NCI-H2171 treated with DMSO at 0.1 percent for 48 hours (cell line): ENCODE results near the gene ZBTB49.
"Not testable (repeated sequence)": the region's sequence is repeated elsewhere in the genome, so short reads cannot be mapped to it uniquely, and the experiment has no call there.

ENCODE experiments used
- DNase-seq: peaks from one replicate; lab custom pipeline; 2025; lab: John Stamatoyannopoulos, UW

Gene ZBTB49

DNA sequence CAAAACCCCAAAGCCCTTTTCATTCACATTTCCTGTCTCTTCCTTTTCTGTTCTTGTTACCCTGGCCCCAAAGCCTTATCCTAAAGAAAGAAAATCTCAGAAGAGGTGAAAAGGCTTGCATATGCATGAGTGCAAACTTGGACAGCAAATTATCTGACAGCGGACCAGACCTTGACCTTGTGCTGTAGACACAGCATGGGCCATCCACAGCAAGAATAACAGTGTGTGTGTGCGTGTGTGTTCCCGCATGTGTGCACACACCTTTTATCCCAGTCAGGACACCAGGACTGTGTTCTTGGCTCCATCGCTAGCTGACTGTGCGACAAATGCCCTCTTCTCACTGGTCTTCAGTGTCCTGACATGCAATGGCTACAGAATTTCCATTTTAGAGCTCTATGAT lies 35.3 kb downstream of the ZBTB49 start:
- DNase-seq: no peak

GRCh38 chr4:4326166-4326565 lies 36.1 kb downstream of the ZBTB49 start:
- DNase-seq: no peak

DNA sequence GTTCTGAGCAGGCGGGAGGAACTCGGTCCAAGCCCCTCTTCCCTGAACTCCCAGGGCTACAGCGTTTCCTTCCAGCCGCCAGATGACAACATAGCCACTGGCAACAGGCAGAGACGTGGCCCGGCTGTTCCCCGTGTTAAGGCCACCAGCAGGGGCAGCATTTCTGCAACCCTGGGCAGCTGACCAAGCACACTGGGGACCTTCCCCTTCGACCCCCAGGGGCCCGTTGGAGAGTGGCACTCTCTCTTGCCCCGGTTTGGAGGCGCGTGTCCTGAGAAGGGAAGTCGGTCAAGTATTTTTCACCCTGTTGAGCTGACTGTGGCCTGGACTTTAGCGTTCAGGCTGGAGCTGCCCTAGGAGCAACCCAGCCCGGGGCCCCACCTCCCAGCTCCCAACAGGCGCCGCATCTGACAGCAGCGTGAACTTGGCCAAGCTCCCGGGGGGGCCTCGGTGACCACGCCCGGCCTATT lies 37.6 kb downstream of the ZBTB49 start:
- no peak for DNase-seq

GRCh38 chr4:4328206-4328605 lies 38.2 kb downstream of the ZBTB49 start:
- no peak for DNase-seq

GRCh38 chr4:4328840-4329239 lies 38.8 kb downstream of the ZBTB49 start:
- no peak for DNase-seq

GRCh38 chr4:4329496-4329895 lies 39.4 kb downstream of the ZBTB49 start:
- DNase-seq: no peak

- no peak for DNase-seq
Observed at GRCh38 chr4:4330794-4331193, 40.7 kb downstream of the ZBTB49 start.

DNA sequence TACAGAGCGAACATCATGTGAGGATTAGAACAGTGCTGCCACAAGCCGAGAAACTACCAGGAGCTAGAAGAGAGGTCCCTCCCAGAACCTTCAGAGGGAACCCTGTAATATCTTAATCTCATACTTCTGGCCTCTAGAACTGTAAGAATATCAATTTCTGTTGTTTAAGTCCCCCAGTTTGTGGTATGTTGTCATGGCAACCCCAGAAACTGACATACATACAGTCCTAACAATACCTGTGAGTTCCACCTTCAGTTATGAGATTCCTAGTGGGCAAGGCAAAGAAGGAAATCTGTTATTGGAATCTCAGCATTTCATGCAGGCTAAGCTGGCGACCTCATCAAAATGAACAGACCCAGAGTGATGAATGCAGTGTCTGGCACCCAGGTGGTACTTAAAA lies 42.5 kb downstream of the ZBTB49 start:
- DNase-seq: no peak

- DNase-seq: no peak
Observed at GRCh38 chr4:4333265-4333706, 43.2 kb downstream of the ZBTB49 start.

DNA sequence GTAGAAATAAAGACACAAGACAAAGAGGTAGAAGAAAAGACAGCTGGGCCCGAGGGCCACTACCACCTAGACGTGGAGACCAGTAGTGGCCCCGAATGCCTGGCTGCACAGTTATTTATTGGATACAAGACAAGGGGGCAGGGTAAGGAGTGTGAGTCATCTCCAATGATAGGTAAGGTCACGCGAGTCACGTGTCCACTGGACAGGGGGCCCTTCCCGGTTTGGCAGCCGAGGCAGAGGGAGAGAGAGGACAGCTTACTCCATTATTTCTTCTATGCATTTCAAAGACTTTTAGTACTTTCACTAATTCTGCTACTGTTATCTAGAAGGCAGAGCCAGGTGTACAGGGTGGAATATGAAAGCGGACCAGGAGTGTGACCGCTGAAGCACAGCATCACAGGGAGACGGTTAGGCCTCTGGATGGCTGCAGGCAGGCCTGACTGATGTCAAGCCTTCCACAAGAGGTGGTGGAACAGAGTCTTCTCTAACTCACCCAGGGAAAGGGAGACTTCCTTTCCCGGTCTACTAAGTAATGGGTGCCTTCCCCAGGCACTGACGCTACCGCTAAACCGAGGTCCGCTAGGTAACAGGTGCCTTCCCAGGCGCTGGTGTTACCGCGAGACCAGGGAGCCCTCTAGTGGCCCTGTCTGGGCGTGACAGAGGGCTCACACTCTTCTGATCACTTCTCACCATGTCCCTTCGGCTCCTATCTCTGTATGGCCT lies 44.9 kb downstream of the ZBTB49 start:
- DNase-seq: peak; percentile 38

DNA sequence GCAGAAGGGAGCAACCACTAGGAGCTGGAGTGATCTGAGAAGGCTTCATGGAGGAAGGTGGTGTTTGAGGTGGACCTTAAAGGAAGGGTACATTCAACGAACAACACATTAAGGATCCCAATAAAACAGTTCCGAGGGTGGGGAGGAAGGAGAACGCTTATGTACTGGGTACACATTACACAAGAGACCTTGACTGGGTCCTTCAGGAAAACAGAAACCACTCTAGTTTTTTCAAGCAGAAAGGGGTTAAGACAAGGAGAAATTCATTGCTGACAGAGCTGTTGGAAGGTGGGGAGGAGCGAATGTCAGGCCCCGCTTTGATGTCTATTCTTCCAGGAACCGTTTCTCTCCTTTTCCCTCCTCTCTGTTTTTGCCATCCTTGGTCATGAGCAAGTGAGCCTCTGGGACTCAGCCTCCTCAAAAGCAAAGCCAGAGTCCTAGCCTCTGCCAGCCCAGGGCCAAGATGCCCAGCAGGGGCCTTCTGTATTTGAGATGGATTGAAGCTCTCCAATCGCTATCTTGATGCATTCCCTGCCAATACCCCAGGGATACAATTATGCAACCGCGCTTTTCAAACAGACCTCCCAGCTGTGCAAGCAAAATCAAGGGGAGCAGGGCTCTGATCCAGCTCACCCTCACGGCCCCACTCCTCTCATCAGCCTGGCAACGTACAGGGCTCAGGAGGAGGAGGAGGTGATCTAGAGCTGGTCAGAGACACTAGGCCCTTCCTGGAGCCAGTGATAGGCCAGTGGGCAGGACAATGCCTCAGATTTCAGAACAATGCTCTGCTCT lies 48.4 kb downstream of the ZBTB49 start:
- no peak for DNase-seq

DNA sequence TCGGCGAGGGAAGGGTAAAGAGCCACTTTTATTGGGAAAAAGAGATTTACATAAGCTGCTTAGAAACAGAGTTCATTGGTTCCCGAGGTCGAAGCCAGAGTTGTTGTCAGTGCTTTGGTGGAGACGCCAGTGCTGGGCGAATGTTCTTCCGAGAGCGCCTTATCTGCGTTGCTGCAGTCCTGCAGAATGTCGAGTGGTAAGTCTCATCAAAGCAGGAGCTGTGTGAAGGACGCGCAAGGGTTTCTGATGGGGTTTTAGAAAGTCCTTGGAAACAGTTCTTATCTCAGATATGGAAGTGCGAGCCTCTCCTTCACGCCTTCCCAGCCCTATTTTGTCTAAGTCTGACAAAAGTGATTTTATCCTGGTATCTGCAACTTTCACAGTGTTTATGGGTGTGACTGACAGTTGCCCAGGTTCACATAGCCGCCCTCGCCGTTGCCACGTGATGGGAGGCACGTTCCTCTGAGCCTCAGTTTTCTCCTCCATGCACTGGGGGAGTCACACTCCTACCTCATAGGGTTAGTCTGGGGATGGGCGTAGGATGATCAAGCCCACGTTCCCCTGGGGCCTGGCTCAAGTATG lies 49.5 kb downstream of the ZBTB49 start:
- no peak for DNase-seq

DNA sequence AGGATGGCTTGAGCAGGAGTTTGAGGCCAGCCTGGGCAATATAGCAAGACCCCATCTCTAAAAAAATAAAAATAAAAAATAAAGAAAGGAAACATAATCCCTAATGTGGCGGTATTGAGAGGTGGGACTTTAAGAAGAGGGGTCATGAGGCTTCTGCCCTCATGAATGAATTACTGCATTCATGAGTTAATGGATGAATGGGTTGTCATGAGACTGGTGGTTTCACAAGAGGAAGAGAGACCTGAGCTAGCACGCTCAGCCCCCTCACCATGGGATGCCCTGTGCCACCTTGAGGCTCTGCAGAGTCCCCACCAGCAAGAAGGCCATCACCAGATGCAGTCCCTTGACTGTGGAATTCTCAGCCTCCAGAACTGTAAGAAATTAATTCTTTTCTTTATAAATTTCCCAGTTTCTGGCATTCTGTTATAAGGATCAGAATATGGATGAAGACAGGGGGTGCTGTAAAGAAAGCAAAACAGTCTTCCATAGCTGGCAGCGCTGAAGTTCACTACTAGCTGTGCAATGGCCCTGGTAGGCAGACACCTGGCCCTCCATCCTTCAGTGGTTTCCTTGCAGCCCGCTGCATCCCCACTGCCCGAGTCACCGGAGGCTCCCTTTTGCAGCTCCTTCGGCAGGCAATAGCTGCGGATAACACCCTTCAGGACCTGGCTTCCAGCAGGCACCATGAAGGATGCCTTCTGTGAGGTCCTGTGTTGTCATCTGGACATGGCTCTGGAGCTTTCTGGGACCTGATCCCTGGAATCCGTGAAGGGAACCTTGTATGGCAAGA lies 52.0 kb downstream of the ZBTB49 start:
- DNase-seq: no peak

DNA sequence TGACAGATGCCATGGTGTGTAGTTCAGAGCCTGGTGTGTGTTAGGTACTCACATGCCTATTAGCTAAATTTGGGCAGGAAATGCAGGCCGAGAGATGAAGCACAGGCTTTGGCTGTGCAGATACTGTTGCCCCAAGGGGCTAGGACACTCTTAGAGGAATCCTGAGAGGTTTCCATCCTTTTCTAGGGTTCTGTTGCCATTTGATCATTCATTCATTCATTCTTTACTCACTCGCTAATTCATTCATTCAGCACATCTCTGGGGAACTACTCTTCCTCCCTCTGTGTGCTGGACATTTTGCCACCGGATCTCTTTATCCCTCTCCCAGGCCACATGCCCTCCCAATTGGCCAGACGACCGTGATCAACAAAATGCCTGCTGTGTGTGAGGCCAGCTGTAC lies 53.0 kb downstream of the ZBTB49 start:
- no peak for DNase-seq

DNA sequence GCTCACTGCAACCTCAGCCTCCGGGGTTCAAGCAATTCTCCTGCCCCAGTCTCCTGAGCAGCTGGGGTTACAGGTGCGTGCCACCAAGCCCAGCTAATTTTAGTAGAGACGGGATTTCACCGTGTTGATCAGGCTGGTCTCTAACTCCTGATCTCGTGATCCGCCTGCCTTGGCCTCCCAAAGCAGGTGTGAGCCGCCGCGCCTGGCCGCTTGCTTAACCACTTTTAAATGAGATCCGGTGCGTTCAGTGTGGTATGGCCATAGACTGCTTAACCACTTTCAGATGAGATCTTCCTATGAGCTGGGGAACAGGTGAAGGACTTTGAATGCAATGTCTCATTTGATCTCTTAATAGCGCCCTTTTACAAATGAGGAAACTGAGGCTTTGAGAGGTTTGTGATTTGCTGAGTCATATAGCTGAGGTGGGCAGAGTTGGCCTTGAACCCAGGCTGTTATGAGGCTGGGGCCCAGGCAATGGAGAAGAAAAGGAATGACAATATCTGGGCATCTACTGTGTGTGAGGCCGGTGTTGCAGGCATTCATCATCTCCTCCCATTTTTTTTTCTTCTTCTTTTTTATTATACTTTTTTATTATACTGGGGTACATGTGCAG lies 55.0 kb downstream of the ZBTB49 start:
- no peak for DNase-seq

- no peak for DNase-seq
Observed at GRCh38 chr4:4347585-4347984, 57.5 kb downstream of the ZBTB49 start.

GRCh38 chr4:4348585-4348984 lies 58.5 kb downstream of the ZBTB49 start:
- not testable (repeated sequence) for DNase-seq

DNA sequence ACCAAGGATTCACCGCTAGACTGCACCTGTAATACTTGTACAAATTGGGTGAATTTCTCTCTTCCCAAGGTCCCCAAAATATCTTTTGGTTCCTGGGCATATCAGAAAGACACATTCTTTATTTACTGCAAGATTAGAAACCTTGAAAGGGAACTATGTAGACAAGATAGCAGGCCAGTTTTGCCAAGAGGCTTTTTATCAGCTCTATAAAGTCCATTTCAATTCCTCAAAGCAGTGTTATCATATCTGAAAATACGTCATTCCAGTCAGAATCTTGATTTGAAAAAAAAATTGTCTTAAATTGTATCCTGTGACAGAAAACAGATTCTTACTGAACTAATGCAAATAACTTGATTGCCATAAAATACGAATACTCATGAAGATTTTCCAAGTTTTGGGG lies 59.8 kb downstream of the ZBTB49 start:
- no peak for DNase-seq

DNA sequence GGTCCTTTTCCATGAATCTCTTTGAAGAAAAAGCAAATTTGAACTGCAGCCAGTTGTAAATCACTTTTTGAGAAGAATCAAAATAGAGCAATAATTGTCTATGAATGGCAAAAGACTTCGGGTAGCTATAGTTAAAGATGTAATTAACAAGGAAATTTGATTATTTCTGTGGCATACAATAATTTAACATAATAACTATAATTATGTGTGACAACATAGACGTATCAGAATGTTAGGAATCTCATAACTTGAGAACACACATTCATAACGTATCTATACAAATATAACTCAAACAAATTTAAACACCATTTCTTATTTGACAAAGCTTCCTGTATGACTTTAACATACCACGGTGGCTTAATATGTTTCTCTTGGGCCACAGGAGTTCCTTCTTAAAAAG lies 60.9 kb downstream of the ZBTB49 start:
- no peak for DNase-seq

DNA sequence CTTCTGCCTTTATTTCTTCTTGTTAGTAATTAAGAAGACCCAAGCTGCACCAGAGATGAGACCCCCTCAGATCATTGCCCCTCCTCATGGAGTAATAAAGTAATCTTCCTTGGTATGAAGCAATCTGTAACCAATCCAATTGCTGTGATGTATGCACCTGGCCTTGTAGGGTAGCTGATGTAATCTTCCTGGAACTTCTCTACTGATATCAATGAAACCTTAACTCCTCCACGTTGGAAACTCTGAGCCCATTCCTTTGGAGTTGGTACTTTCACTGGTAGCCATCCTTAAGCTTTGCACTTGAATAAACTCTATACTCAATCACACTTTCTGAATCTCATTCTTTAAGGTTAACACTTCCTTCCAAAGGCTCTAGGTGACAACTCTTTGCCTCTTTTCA lies 65.3 kb downstream of the ZBTB49 start:
- no peak for DNase-seq

GRCh38 chr4:4356106-4357041 lies 66.3 kb downstream of the ZBTB49 start:
- DNase-seq: no peak
